Erythroblast (primary cell): ENCODE measurements around the gene MAL.

Experiments used
- GATA1 ChIP-seq: IDR thresholded peaks from 2 replicates; pipeline ENCODE4 v1.6.1; 2011; ENCODE audit warnings: low read depth, mild to moderate bottlenecking, control low read depth, low read length, moderate library complexity
- POLR2A ChIP-seq: IDR thresholded peaks from 2 replicates; pipeline ENCODE4 v1.6.1; 2011; ENCODE audit warnings: mild to moderate bottlenecking, low read length

GRCh38 chr2:95006588-95006987, 18.9 kb upstream of the MAL start:
- TF ChIP-seq POLR2A (no peak), GATA1 (no peak)
